ENCODE data around the gene TRMT61A.
"Not testable (repeated sequence)": the region's sequence is repeated elsewhere in the genome, so short reads cannot be mapped to it uniquely, and the experiment has no call there.

TRMT61A gene

GRCh38 chr14:103521951-103522563 is 6.9 kb upstream of the TRMT61A start:
- no peak for DNase-seq (ENCODE audit: low read depth in 2 of 3, low spot score in 2 of 3)

- no peak for DNase-seq (ENCODE audit: low read depth in 2 of 3, low spot score in 2 of 3)
Measured at GRCh38 chr14:103522649-103523574, 6.1 kb upstream of the TRMT61A start, which contains the start of gene CKB. Gene CKB, minus strand, starts transcription at chr14:103522830. Its CDS starts 337 bp downstream, at chr14:103522493.

DNA sequence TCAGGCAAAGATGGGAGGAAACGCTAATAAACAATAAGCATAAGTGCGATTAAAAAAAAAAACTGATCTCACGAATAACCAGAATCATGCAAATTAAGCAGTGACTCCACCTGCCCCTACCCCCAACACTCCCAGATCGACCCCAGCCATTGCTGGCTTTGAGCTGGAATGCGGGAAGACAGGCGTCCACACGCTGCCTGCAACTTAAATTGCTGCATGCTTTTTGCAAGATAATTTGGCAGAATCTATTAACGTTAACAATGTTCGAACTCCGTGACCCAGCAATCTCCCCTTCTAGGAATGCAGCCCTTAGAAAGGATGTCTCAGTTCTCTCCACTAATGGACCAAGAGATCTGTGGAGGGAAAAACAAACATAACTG is 5.4 kb upstream of the TRMT61A start:
- DNase-seq (ENCODE audit: low read depth in 2 of 3, low spot score in 2 of 3) = no peak

DNA sequence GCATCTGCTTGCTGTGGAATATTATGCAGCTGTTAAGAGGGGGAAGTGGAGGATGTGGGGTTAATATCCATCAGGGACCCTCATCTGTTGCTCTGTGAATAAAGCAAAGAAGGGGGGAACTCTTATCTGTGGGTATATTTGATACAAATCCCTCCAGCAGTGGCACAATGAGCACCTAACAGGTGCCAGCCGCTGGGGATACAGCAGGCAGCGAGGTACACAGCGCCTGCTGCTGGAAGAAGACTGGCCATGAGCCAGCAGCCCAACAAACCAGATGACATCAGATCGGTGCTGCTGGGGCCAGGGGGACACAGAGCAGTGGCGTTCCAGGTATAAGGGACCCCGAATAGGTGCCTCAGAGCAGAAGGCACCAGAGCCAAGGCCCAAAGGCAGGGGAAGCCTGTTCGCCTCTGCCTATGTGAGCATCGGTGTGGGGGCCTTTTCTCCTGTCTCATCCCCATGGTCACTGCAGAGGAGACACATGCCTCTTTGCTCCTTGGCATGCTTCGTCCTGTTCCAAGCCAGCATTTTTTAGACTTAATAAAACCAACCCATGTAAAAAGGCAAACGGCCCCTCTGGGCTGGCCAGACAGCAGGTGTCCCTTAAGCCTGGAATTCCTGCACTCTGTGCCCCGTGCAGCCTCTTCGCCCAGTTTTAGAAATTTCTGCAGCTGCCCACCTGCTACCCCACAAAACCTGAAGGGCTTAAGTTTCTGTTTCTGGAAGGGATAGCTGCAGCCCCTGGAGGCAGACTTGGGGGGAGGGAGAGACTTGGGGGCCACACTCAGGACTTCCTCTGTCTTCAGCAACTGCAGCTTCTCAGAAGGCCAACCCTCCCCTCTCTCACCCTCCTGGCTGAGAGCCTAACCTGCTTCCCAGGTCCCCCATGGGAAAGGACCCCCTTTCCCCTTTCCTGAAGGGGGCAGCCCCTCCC is 4.7 kb upstream of the TRMT61A start:
- DNase-seq (ENCODE audit: low read depth in 2 of 3, low spot score in 2 of 3) = no peak

GRCh38 chr14:103525430-103526246 is 3.4 kb upstream of the TRMT61A start:
- DNase-seq (ENCODE audit: low read depth in 2 of 3, low spot score in 2 of 3) = not testable (repeated sequence)

- DNase-seq (ENCODE audit: low read depth in 2 of 3, low spot score in 2 of 3) = no peak
Measured at GRCh38 chr14:103526247-103526913, 2.6 kb upstream of the TRMT61A start.

DNA sequence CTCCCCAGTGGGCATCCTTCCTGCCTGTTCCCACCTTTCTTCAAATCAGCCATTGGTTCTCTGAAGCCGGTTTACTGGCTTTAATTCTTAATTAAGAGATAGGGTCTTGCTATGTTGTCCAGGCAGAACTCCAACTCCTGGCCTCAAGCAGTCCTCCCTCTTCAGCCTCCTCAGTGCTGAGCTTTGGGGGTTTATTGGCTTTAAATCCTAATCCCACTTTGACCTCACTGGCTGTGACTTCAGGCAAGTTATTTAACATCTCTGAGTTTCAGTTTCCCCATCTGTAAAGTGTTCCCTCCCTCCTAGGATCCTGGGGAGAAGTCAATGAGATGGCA is 2.1 kb upstream of the TRMT61A start:
- no peak for DNase-seq (ENCODE audit: low read depth in 2 of 3, low spot score in 2 of 3)

- DNase-seq (ENCODE audit: low read depth in 2 of 3, low spot score in 2 of 3) = peak in 1 of 3 experiments; percentile 26
Measured at GRCh38 chr14:103527408-103528145, 1.4 kb upstream of the TRMT61A start.

- no peak for DNase-seq (ENCODE audit: low read depth in 2 of 3, low spot score in 2 of 3)
Measured at GRCh38 chr14:103528146-103528586, 830 bp upstream of the TRMT61A start.

DNA sequence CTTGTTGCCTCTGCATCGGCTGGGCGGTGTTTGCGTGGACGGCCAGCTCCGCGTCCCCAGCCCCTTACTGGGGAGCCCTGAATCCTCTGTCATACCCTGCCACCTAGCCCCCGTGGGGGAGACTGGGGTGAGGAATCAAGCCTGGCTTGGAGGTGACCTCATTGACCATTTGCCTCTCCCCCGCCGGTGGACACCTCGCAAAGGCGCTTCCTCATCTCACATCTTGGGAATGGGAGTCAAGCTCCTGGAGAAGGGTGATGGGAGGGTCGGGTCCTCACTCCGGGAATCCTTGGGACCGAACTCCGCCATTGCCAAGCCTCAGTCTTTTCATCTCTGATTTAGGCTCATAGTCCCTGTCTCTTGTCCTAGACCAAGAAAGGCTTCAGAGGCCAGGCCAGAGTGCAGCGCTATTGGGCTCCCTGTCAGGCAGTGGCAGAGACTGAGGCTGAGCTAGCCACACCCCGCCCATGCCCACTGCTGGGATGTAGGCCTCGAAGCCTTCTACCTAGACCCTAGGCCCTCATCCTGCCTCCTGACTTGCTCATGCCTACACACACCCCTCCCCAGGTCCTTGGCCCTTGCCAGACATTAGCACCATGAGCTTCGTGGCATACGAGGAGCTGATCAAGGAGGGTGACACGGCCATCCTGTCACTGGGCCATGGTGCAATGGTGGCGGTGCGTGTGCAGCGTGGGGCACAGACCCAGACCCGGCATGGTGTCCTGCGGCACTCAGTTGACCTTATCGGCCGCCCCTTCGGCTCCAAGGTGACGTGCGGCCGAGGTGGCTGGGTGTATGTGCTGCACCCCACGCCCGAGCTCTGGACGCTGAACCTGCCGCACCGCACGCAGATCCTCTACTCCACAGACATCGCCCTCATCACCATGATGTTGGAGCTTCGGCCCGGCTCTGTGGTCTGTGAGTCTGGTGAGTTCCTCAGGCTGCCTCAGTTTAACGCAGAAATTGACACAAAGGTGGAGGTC is 678 bp downstream of the TRMT61A start:
- no peak for DNase-seq (ENCODE audit: low read depth in 2 of 3, low spot score in 2 of 3)

DNA sequence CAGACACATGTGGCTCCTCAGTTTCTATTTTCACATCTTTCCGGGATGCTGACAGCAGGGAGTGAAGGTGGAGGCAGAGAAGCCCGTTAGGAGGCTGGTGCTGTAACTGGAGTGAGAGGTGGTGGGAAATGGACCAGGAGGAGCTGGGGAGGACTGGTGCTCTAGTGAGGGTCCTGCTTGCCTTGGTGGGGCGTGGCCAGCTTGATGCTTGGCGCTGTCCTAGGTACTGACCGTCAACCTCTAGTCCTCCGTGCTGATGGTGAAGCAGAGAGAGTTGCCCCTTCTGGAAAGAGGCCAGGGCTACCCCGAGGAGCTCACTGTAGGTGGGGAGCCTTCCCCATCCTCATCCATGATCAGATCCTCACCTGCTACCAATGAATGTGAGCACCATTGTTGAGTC is 1.4 kb downstream of the TRMT61A start:
- DNase-seq (ENCODE audit: low read depth in 2 of 3, low spot score in 2 of 3) = no peak

GRCh38 chr14:103530831-103531230 is 1.8 kb downstream of the TRMT61A start:
- no peak for DNase-seq (ENCODE audit: low read depth in 2 of 3, low spot score in 2 of 3)

DNA sequence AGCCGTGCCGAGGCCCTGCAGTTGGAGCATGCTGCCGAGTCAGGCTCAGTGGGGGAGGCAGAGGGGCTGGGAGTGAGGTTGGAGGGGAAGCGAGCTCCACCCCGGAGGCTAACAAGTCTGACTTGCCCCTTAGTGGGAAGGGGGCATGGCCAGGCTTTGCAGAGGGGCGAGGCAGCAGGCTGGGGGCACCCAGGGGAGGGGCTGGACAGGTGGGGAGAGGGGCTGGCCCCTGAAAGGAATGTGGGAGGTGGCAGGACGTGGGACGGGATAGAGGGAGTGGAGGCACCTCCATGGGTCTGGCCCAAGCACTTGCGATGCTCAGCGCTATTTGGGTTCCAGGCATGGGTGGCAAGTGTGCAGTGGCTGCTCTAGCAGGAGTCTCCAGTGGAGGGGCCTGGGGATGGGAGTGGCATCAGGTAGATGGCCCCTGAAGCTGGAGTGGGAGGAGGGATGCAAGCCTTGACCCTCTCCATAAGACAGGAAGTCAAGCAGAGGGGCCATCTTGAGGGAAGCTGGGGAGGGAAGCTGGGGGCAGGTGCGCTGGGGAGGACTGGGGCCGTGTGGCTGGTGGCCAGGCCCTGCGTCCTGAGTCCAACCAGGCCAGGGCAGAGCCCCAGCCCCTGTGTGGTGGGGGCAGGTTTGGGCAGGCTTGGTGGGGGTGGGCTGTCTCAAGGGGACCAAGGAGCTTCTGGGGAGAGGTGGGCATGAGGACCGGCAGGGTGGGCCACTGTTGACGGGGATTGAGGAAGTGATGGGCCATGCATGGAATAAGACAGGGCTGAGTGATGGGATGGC is 2.6 kb downstream of the TRMT61A start:
- DNase-seq (ENCODE audit: low read depth in 2 of 3, low spot score in 2 of 3) = no peak

DNA sequence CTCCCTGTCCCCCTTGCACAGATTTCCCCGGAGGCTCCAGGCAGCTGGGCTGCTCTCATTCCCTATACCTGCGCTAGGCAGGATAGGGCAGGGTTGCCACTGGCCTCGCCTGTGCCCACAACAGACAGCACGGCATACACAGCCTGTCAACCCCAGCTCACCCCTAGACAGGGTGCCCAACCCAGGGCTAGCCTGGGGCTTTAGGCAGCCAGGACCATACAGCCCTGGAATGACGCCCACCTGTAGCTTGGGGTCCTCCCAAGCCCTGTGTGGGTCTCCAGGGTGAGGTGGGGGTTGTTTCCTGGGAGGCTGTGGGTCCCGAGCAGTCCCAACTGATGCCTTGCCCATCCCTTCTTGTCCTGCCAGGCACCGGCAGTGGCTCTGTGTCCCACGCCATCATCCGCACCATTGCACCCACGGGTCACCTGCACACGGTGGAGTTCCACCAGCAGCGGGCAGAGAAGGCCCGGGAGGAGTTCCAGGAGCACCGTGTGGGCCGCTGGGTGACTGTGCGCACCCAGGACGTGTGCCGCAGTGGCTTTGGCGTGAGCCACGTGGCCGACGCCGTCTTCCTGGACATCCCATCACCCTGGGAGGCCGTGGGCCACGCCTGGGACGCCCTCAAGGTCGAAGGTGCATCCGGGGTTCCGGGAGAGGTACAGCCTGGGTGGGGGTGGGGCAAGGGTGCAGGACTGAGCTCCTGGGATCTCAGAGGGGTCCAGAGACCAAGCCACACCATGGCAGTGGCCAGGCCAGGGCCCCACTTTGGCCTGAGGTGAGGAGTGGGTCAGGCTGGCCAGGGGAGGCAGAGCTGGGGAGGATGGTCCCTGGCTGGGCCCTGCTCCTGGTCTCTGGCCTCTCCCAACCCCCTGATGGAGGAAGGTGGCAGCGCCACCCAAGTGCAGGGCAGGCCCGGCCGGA is 3.5 kb downstream of the TRMT61A start:
- DNase-seq (ENCODE audit: low read depth in 2 of 3, low spot score in 2 of 3) = no peak

GRCh38 chr14:103533137-103533998 is 4.4 kb downstream of the TRMT61A start:
- no peak for DNase-seq (ENCODE audit: low read depth in 2 of 3, low spot score in 2 of 3)
